GM19397 (cell line): ENCODE results near the gene FOLR3.
"Not testable (repeated sequence)": the region's sequence is repeated elsewhere in the genome, so short reads cannot be mapped to it uniquely, and the experiment has no call there.

Experiments used
- ATAC-seq: cut with Tn5 transposase; IDR thresholded peaks from one replicate; pipeline ENCODE4 v1.9.1; 2021; ENCODE audit warnings: mild to moderate bottlenecking, moderate library complexity; ENCODE audit not compliant: unreplicated experiment

The FOLR3 gene

GRCh38 chr11:72135473-72135872 lies at the start of gene FOLR3:
TSS of gene FOLR3 (plus strand) at chr11:72135725. CDS start at chr11:72135953, 228 bp downstream.
- ATAC-seq: not testable (repeated sequence)

- no peak for ATAC-seq
Observed at GRCh38 chr11:72088076-72088808, 47.3 kb upstream of the FOLR3 start.

GRCh38 chr11:72091292-72091691 lies 44.2 kb upstream of the FOLR3 start:
- ATAC-seq: peak; percentile 53

GRCh38 chr11:72098741-72099140 lies 36.8 kb upstream of the FOLR3 start:
- ATAC-seq: no peak

GRCh38 chr11:72100009-72100408 lies 35.5 kb upstream of the FOLR3 start:
- ATAC-seq: no peak

GRCh38 chr11:72100462-72100861 lies 35.1 kb upstream of the FOLR3 start:
- no peak for ATAC-seq

- no peak for ATAC-seq
Observed at GRCh38 chr11:72102162-72102561, 33.4 kb upstream of the FOLR3 start.

- no peak for ATAC-seq
Observed at GRCh38 chr11:72102631-72102945, 32.9 kb upstream of the FOLR3 start.

GRCh38 chr11:72102946-72103753 lies 32.4 kb upstream of the FOLR3 start, which contains the start of gene LAMTOR1:
TSS of gene LAMTOR1 (minus strand) at chr11:72103297. CDS start at chr11:72103224, 73 bp downstream.
- ATAC-seq: peak; percentile 90

GRCh38 chr11:72103754-72104167 lies 31.8 kb upstream of the FOLR3 start:
- no peak for ATAC-seq

- no peak for ATAC-seq
Observed at GRCh38 chr11:72105888-72106287, 29.6 kb upstream of the FOLR3 start, which contains the start of gene TOMT. TSS of gene TOMT (plus strand) at chr11:72105924. CDS start at chr11:72105952, 28 bp downstream.

- peak; percentile 2 for ATAC-seq
Observed at GRCh38 chr11:72111300-72112142, 24.0 kb upstream of the FOLR3 start.

- peak; percentile 83 for ATAC-seq
Observed at GRCh38 chr11:72112143-72112977, 23.2 kb upstream of the FOLR3 start, which contains the start of gene ANAPC15. TSS of gene ANAPC15 (minus strand) at chr11:72112695. CDS start at chr11:72111276, 1,419 bp downstream.

GRCh38 chr11:72112978-72113808 lies 22.3 kb upstream of the FOLR3 start:
- ATAC-seq: no peak

- ATAC-seq: no peak
Observed at GRCh38 chr11:72114570-72114969, 21.0 kb upstream of the FOLR3 start.

- no peak for ATAC-seq
Observed at GRCh38 chr11:72116019-72116755, 19.3 kb upstream of the FOLR3 start.

- ATAC-seq: no peak
Observed at GRCh38 chr11:72119198-72119597, 16.3 kb upstream of the FOLR3 start.

- ATAC-seq: no peak
Observed at GRCh38 chr11:72120930-72121329, 14.6 kb upstream of the FOLR3 start.

GRCh38 chr11:72122607-72123006 lies 12.9 kb upstream of the FOLR3 start:
- no peak for ATAC-seq
